Esophagus (tissue), 2 donors: ENCODE measurements around the gene CLEC4C. TPM values are rescaled to one million over a fixed set of nuclear protein-coding genes. Genes with fewer than 3 reads are reported as not detected.

Source experiments
- H3K27ac ChIP-seq, 2 donors: one replicate each; pipeline ENCODE4 v1.5.1; 2013; ENCODE audit warnings: low read depth in 2 of 2, mild to moderate bottlenecking in 2 of 2, inconsistent platforms in 1 of 2, low read length in 1 of 2, moderate library complexity in 1 of 2
- H3K27me3 ChIP-seq, 2 donors: one replicate each; pipeline ENCODE4 v1.6.1; 2013; ENCODE audit warnings: low read length in 2 of 2, control low read depth in 1 of 2, mild to moderate bottlenecking in 1 of 2; ENCODE audit not compliant: insufficient read depth in 2 of 2, control insufficient read depth in 1 of 2
- H3K36me3 ChIP-seq, 2 donors: one replicate each; pipeline ENCODE4 v1.6.1; 2013; ENCODE audit warnings: low read length in 1 of 2; ENCODE audit not compliant: control insufficient read depth in 2 of 2, insufficient read depth in 2 of 2
- H3K4me1 ChIP-seq, 2 donors: one replicate each; pipeline ENCODE4 v1.6.1; 2013; ENCODE audit warnings: low read length in 1 of 2; ENCODE audit not compliant: control insufficient read depth in 2 of 2, insufficient read depth in 2 of 2
- H3K4me3 ChIP-seq, 2 donors: one replicate each; pipeline ENCODE4 v1.5.1; 2013; ENCODE audit warnings: low read length in 2 of 2, mild to moderate bottlenecking in 2 of 2, low read depth in 1 of 2, moderate library complexity in 1 of 2
- H3K9me3 ChIP-seq, 2 donors: one replicate each; pipeline ENCODE4 v1.6.1; 2013; ENCODE audit warnings: mild to moderate bottlenecking in 2 of 2, low read depth in 1 of 2, low read length in 1 of 2, moderate library complexity in 1 of 2; ENCODE audit not compliant: control insufficient read depth in 2 of 2, insufficient read depth in 1 of 2
- WGBS, 2 donors: extraction: QIAGEN DNeasy Blood & Tissue Kit; methylation state at CpG; one replicate each; pipeline ENCODE4 v1.1.7; 2013; 5-methylcytosine and 5-hydroxymethylcytosine counted together
- polyA plus RNA-seq, 2 donors: library from polyadenylated mRNA; stranded (reverse); fragments of 200-250 nt; gene quantifications; one replicate each; pipeline ENCODE4 v1.2.3, GENCODE V29; 2013
- donor health status: healthy with polysubstance abuse.
- donor health status: Bipolar disorder and iron deficiency.

Gene CLEC4C
- polyA plus RNA-seq, 2 donors, result not detected

DNA sequence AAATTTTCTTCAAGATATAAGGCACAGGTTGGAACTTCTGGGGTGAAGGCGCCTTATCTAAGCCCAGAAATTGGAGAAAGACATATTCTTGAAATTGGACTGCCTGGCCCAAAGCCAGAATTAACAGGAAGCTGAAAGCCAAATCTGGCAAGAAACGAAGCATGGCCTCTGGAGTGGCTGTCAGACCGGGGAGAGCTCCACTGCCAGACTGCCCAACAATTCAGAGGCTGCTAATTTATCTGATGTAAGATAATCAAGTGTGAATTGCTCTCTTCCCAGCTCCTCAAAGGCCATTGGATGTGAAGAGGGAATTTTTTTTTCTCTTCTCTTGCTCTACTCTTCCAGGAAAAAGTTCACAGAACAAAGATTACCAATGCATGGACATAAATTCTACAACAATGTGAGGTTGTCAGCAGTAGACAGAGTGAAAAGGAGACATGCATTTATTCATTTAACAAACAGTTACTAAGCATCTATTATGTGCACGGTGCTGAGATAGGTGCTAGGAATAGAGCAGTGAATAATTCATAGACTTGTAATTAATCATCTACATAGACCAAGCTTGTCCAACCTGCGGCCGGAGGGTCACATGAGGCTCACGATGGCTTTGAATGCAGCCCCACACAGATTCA is 51.5 kb downstream of the CLEC4C start, which contains the start of gene GDF3:
GDF3 (minus strand) TSS at position 210 of the 632 bp plus-strand sequence; CDS start at position 163, 47 bp downstream.
- no peak within 1 kb of the TSS for H3K27ac ChIP-seq
- H3K9me3 ChIP-seq, result no peaks in the 10 kb centered on the region
- H3K4me3 ChIP-seq, result no peak within 1 kb of the TSS
- no peaks in the 10 kb centered on the region for H3K27me3 ChIP-seq
- WGBS, 2 donors, result 40 to 43% methylated on average over 7 of the region's 7 CpGs
- no peaks in the 10 kb centered on the region for H3K36me3 ChIP-seq
- H3K4me1 ChIP-seq, result no peaks in the 10 kb centered on the region

DNA sequence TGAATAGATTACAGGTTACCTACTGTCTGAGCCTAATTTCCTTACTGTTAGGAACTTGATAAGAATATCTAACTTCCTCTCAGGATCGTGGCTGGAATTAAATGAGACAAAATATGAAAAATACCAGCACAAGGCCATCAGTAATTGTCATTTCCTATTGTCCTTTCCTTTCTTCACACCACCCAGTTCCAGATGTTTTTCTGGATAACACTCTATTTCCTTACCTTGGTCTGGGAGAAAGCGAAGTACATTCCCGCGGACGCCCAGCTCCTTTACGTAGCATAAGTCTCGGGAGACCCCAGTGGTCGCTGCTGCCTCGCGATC is 52.0 kb downstream of the CLEC4C start:
- WGBS, 2 donors, result 29 to 46% methylated on average over 10 of the region's 10 CpGs
- Histone ChIP-seq H3K9me3 (no peaks in the 10 kb centered on the region), H3K27ac (no peak overlapping the region), H3K4me1 (no peaks in the 10 kb centered on the region), H3K36me3 (no peaks in the 10 kb centered on the region), H3K27me3 (no peaks in the 10 kb centered on the region), H3K4me3 (no peak overlapping the region)

DNA sequence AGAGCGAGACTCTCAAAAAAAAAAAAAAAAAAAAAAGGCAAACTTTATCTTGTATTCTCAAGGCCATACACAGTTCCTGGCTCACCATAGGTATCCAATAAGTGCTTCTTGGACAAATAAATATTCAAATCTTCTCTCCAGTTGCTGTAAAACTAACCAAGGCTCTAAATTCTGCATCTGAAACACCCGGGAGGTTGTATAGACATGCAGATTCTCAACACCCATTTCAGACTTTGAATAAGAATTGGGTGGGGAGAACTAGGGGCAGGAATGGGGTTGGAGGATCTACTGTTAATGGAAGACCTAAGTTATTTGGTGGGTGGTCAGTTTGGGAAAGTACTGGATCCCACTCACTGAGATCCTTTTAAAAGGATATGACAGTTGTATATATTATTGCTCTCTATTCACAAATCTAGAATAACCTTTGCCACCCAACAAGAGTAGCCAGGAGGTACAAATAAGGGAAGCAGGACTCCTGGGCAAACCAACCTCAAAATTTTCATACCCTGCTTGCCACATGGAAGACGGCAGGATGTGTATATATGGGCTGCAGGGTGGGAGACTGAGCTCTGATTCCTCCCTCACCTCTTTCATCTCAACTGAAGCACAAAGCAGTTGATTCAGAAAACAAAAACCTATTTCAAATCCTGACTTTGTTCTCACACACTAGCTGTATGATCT is 52.5 kb downstream of the CLEC4C start:
- no peak overlapping the region for H3K4me3 ChIP-seq
- no peaks in the 10 kb centered on the region for H3K27me3 ChIP-seq

DNA sequence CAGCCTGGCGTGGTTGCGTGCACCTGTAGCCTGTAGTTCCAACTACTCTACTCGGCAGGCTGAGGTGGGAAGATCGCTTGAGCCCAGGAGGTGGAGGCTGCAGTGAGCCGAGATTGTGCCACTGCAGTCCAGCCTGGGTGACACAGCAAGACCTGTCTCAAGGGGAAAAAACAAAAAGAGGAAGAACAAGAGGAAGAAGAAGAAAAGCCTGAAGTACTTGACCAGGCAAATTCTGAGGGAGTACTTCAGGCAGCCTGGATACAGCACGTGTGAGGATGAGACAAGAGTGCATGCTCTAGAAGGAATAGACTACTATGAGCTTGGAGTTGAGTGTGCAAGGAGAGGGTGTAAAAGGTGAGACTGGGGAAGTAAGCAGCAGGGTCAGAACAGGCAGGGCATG is 53.4 kb downstream of the CLEC4C start:
- 77 to 79% methylated on average over 6 of the region's 6 CpGs for WGBS, 2 donors

More for the DNA sequence above, 52.5 kb downstream of the CLEC4C start:
- Histone ChIP-seq H3K4me1 (no peaks in the 10 kb centered on the region), H3K36me3 (no peaks in the 10 kb centered on the region), H3K9me3 (no peaks in the 10 kb centered on the region), H3K27ac (no peak overlapping the region)
- 62 to 63% methylated on average over 3 of the region's 3 CpGs for WGBS, 2 donors

DNA sequence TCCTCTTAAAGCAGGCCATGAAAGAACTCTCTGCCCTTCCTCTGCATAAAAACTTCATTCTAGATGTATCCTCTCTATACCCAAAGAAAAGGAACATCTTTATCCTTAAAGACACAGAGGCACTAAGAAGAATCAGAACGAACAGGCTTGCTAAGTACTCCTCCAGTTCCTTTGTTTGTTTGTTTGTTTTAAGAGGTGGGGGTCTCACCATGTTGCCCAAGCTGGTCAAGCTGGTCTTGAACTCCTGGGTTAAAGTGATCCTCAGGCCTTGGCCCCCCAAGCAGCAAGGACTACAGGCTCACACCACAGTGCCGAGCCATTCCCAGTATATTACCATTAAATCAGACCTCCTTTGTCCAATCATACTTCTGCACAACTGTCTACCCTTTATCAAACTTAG is 65.6 kb downstream of the CLEC4C start:
- no peaks in the 10 kb centered on the region for H3K27me3 ChIP-seq
- H3K27ac ChIP-seq, result no peak overlapping the region
- H3K36me3 ChIP-seq, result no peaks in the 10 kb centered on the region
- no peaks in the 10 kb centered on the region for H3K4me1 ChIP-seq
- 64 to 73% methylated on average over 2 of the region's 2 CpGs for WGBS, 2 donors
- no peaks in the 10 kb centered on the region for H3K9me3 ChIP-seq
- no peak overlapping the region for H3K4me3 ChIP-seq

More for the DNA sequence above, 53.4 kb downstream of the CLEC4C start:
- Histone ChIP-seq H3K4me1 (no peaks in the 10 kb centered on the region), H3K27me3 (no peaks in the 10 kb centered on the region), H3K4me3 (no peak overlapping the region), H3K9me3 (no peaks in the 10 kb centered on the region), H3K36me3 (no peaks in the 10 kb centered on the region), H3K27ac (no peak overlapping the region)

Other genes with a start within 250 kb of the CLEC4C start
- gene CD163, start 243.6 kb downstream of the CLEC4C start, polyA plus RNA-seq, result 1 to 10 TPM; 3.7 to 5.3 TPM
- not detected for gene APOBEC1, start 81.5 kb downstream of the CLEC4C start, polyA plus RNA-seq
- under 1 TPM in 1 of 2 donors, not detected in 1; 0.02 TPM for gene GDF3, start 51.6 kb downstream of the CLEC4C start, polyA plus RNA-seq
- gene DPPA3, start 35.9 kb downstream of the CLEC4C start, polyA plus RNA-seq, result not detected
- gene NANOGNB, start 17.8 kb upstream of the CLEC4C start, polyA plus RNA-seq, result not detected
- gene NANOG, start 42.0 kb upstream of the CLEC4C start, polyA plus RNA-seq, result under 1 TPM; under 0.01 to 0.02 TPM
- gene SLC2A14, start 125.5 kb upstream of the CLEC4C start, polyA plus RNA-seq, result not detected
- gene SLC2A3, start 188.8 kb upstream of the CLEC4C start, polyA plus RNA-seq, result 1 to 10 TPM; 1.2 to 2.1 TPM